ENCODE measurements around the gene PITPNM3. TPM values are rescaled to one million over a fixed set of nuclear protein-coding genes. Genes with fewer than 3 reads are reported as not detected.
A peak's percentile ranks its signal among the peaks of the same experiment; 100 is the strongest.

Gene PITPNM3
- total and polyA plus RNA-seq, 2 of the 13 experiments (the other 11 are each of a cell fraction or from before 2014, with no cell fraction given): 0.13 to 0.29 TPM

DNA sequence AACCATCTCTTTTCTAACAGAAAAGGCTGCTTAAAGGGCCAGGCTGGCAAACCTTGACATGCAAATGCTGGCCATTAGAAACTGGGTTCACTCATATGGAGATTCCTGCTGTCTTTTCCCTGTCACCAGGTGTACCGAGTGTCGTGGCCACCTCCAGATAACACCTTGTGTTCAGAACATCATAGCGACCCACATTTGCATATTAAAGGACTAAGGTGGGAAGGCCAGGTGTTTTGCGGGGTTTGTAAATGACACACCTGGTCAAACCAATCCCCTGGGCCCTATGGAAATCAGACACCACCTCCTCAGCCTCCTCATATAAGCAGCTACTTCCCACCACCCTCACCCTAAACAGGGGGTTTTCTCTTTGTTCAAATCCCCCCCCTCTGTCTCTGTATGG lies 118.9 kb downstream of the PITPNM3 start:
- no peak for ATAC-seq
- H4K20me1 ChIP-seq (ENCODE audit: insufficient read depth, low read length): no peaks in the 10 kb centered on the region
- no peak overlapping the region for H2AFZ ChIP-seq (ENCODE audit: low read length)
- TF ChIP-seq JUN (CRISPR knock-in tag; IDR thresholded peaks at IDR 0.05) (no peak), HNRNPL (IDR thresholded peaks at IDR 0.05; ENCODE audit: low read depth, low read length) (no peak), SIN3B (IDR thresholded peaks at IDR 0.05; ENCODE audit: low read length) (no peak), RXRA (CRISPR knock-in tag; IDR thresholded peaks at IDR 0.05) (no peak)
- H3K36me3 ChIP-seq (replicated peaks in 1 of 2; ENCODE audit: control insufficient read depth in 1 of 2, insufficient read depth in 2 of 2, low read length in 2 of 2): no peaks in the 10 kb centered on the region
- ChIA-PET CTCF (ENCODE audit: low intra/inter-chr PET ratio, low total read pairs) (no interaction called here), POLR2A (no interaction called here)
- no peak overlapping the region for H3K4me3 ChIP-seq (replicated peaks in 1 of 3; ENCODE audit: insufficient read depth in 1 of 3, low read depth in 2 of 3, low read length in 3 of 3)
- no peak overlapping the region for H3K4me2 ChIP-seq (ENCODE audit: low read depth, low read length)
- intact Hi-C loops (cut with micrococcal nuclease; ENCODE audit: unreplicated experiment) (loop anchor here (5.0 kb wide), 1 partner anchor 850 kb away; no protein-coding TSS in a partner anchor), in situ Hi-C loops (cut with HindIII; ENCODE audit: extremely low pct_ligation_motif_present, low pct_unique_long_range_greater_than_20kb) (no loop called here)
- FAIRE-seq: no peak
- H3K9ac ChIP-seq (ENCODE audit: insufficient read depth, low read depth, low read length): no peak overlapping the region
- no peaks in the 10 kb centered on the region for H3K79me2 ChIP-seq (ENCODE audit: insufficient read depth, low read length)
- 80% methylated on average over 1 of the region's 4 CpGs for WGBS (ENCODE audit: low lambda C conversion rate)
- H3K9me3 ChIP-seq (ENCODE audit: low read length): no peaks in the 10 kb centered on the region
- peaks cover 2 to 7% of the 10 kb centered on the region in 2 experiments; a peak in 2 of 5 replicates for H3K27me3 ChIP-seq (ENCODE audit: control insufficient read depth in 1 of 2, insufficient read depth in 2 of 2, low read length in 2 of 2)
- DNase-seq (ENCODE audit: low spot score): no peak
- H3K27ac ChIP-seq (ENCODE audit: extremely low read length, insufficient read depth, low read length): no peak overlapping the region
- peaks cover 18% of the 10 kb centered on the region for H3K4me1 ChIP-seq (ENCODE audit: insufficient read depth, low read length)
- BruUV-seq (replicated peaks): no TSS peak

DNA sequence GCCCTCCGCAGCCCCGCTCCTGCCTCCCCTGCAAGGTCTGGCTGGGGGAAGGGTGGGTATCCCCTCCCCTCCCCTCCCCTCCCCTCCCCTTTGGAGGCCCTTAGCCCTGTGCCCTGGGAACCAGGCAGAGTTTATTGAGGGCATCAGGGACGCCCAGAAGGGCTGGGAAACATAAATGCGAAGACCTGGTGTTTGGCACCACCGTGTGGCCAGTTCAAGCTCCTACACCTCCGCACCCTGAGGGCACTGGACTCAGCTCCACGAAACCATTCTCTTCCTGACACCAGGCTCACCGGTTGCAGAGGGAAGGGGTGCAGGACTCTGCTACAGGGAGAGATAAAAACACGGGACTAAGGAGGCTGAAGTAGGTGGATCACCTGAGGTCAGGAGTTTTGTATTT lies 120.4 kb downstream of the PITPNM3 start:
- 24% methylated on average over 5 of the region's 9 CpGs for WGBS (ENCODE audit: low lambda C conversion rate)
- H3K4me3 ChIP-seq (replicated peaks in 1 of 3; ENCODE audit: insufficient read depth in 1 of 3, low read depth in 2 of 3, low read length in 3 of 3): no peak overlapping the region
- TF ChIP-seq ZNF264 (CRISPR knock-in tag; IDR thresholded peaks at IDR 0.05) (no peak), ZFP90 (CRISPR knock-in tag; IDR thresholded peaks at IDR 0.05; ENCODE audit: borderline replicate concordance) (no peak), KAT7 (CRISPR knock-in tag; IDR thresholded peaks at IDR 0.05; ENCODE audit: borderline replicate concordance) (no peak), MAFF (IDR thresholded peaks at IDR 0.05; ENCODE audit: low read depth, low read length) (no peak), SSRP1 (CRISPR knock-in tag; IDR thresholded peaks at IDR 0.05) (no peak), SMAD9 (CRISPR knock-in tag; IDR thresholded peaks at IDR 0.05) (no peak), NFKBIZ (CRISPR knock-in tag; IDR thresholded peaks at IDR 0.05) (0 out of 2 replicates have a peak, but pooled peaks have one; percentile 25), SMC3 (IDR thresholded peaks at IDR 0.05; ENCODE audit: low read length) (peak; percentile 67), XRCC5 (optimal IDR thresholded peaks at IDR 0.05; ENCODE audit: low read length) (peak; percentile 21)
- TF ChIP-seq, protein P1, sequence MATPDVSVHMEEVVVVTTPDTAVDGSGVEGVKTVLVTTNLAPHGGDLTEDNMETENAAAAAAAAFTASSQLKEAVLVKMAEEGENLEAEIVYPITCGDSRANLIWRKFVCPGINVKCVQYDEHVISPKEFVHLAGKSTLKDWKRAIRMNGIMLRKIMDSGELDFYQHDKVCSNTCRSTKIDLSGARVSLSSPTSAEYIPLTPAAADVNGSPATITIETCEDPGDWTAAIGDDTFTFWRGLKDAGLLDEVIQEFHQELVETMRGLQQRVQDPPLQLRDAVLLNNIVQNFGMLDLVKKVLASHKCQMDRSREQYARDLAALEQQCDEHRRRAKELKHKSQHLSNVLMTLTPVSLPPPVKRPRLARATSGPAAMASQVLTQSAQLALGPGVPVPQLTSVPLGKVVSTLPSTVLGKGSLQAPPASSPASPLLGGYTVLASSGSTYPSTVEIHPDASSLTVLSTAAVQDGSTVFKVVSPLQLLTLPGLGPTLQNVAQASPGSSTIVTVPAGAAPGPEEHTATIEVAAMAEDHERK (CRISPR knock-in tag; IDR thresholded peaks at IDR 0.05; ENCODE audit: low read depth): no peak
- TF ChIP-seq, protein P2, sequence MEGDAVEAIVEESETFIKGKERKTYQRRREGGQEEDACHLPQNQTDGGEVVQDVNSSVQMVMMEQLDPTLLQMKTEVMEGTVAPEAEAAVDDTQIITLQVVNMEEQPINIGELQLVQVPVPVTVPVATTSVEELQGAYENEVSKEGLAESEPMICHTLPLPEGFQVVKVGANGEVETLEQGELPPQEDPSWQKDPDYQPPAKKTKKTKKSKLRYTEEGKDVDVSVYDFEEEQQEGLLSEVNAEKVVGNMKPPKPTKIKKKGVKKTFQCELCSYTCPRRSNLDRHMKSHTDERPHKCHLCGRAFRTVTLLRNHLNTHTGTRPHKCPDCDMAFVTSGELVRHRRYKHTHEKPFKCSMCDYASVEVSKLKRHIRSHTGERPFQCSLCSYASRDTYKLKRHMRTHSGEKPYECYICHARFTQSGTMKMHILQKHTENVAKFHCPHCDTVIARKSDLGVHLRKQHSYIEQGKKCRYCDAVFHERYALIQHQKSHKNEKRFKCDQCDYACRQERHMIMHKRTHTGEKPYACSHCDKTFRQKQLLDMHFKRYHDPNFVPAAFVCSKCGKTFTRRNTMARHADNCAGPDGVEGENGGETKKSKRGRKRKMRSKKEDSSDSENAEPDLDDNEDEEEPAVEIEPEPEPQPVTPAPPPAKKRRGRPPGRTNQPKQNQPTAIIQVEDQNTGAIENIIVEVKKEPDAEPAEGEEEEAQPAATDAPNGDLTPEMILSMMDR (CRISPR knock-in tag; IDR thresholded peaks at IDR 0.05): peak; percentile 87

More for the DNA sequence above, 120.4 kb downstream of the PITPNM3 start:
- Histone ChIP-seq H3K27me3 (ENCODE audit: control insufficient read depth in 1 of 2, insufficient read depth in 2 of 2, low read length in 2 of 2) (peaks cover 2 to 7% of the 10 kb centered on the region in 2 experiments; a peak in 2 of 5 replicates), H3K9ac (ENCODE audit: insufficient read depth, low read depth, low read length) (no peak overlapping the region), H3K4me1 (ENCODE audit: insufficient read depth, low read length) (peaks cover 18% of the 10 kb centered on the region), H4K20me1 (ENCODE audit: insufficient read depth, low read length) (no peaks in the 10 kb centered on the region), H3K4me2 (ENCODE audit: low read depth, low read length) (no peak overlapping the region), H2AFZ (ENCODE audit: low read length) (no peak overlapping the region), H3K9me3 (ENCODE audit: low read length) (peaks cover 7% of the 10 kb centered on the region; the same call in 1 of the 2 replicates), H3K27ac (ENCODE audit: extremely low read length, insufficient read depth, low read length) (no peak overlapping the region), H3K79me2 (ENCODE audit: insufficient read depth, low read length) (no peaks in the 10 kb centered on the region), H3K36me3 (replicated peaks in 1 of 2; ENCODE audit: control insufficient read depth in 1 of 2, insufficient read depth in 2 of 2, low read length in 2 of 2) (no peaks in the 10 kb centered on the region)
- POLR2A ChIA-PET: no interaction called here
- intact Hi-C loops (cut with micrococcal nuclease; ENCODE audit: unreplicated experiment): loop anchor here (5.0 kb wide), 1 partner anchor 849 kb away; no protein-coding TSS in a partner anchor
- DNase-seq (ENCODE audit: low spot score): peak; percentile 34
- CTCF ChIA-PET (ENCODE audit: low intra/inter-chr PET ratio, low total read pairs): interaction anchor here (1.1 to 1.3 kb wide), 3 partner anchors 14 to 848 kb away, joined by 3 to 5 read pairs (median 4); no protein-coding TSS in a partner anchor
- ATAC-seq: peak; percentile 95
- BruUV-seq (replicated peaks): no TSS peak
- in situ Hi-C loops (cut with HindIII; ENCODE audit: extremely low pct_ligation_motif_present, low pct_unique_long_range_greater_than_20kb): no loop called here
- peak; percentile 83 for FAIRE-seq

Measured in HepG2 (cell line).